Stimulated activated naive CD8-positive, alpha-beta T cell treated with anti-CD3 and anti-CD28 coated beads, Interleukin-15, Interleukin-2, amounts not matched to agents 100 U/mL and 50 U/mL, for 24 hours (primary cell): ENCODE results near the gene METTL4.
"Not testable (repeated sequence)": the region's sequence is repeated elsewhere in the genome, so short reads cannot be mapped to it uniquely, and the experiment has no call there.

Experiments used
- ATAC-seq: fragments of 150-1000 bp; cut with Tn5 transposase; one replicate; pipeline ENCODE4 v1.10.0; 2021
- DNase-seq: peaks from one replicate; pipeline ENCODE4 v3.0.0; 2021

METTL4 gene

DNA sequence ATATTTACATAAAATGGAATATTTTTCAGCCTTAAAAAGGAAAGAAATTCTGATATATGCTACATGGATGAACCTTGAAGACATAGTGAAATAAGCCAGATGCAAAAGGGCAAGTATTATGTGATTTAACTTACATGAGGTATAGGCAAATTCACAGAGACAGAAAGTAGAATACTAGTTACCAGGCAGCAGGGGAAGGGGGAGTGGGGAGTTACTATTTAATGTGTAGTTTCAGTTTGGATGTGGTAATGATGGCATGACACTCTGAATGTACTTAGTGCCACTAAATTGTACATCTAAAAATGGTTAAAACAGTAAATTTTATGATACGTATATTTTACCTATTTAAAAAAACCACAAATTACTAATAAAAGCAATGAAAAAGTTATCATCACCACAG, 12.1 kb downstream of the METTL4 start:
- ATAC-seq (no peak), DNase-seq (no peak)

DNA sequence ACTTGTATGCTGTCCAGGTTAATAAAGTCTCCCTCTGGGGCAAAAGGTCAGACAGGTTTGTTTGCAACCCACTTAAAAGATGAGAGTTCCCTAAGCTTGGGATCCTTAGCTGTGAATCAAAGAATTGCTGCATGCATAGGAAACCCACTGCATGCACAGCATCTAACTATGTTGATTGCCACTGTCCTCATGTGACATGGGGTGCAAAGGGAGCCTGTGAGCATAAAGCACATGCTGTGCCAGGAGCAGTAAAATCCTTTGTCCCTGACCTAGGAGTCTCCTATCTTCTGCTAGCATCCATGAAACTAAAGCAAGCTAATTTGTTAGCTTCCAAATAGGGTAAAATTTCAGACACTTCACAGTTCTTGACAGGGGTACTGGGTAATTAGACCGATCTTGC, 13.8 kb downstream of the METTL4 start:
- DNase-seq (no peak), ATAC-seq (no peak)

- ATAC-seq: no peak
- no peak for DNase-seq
Observed at GRCh38 chr18:2555895-2556294, 15.4 kb downstream of the METTL4 start.

DNA sequence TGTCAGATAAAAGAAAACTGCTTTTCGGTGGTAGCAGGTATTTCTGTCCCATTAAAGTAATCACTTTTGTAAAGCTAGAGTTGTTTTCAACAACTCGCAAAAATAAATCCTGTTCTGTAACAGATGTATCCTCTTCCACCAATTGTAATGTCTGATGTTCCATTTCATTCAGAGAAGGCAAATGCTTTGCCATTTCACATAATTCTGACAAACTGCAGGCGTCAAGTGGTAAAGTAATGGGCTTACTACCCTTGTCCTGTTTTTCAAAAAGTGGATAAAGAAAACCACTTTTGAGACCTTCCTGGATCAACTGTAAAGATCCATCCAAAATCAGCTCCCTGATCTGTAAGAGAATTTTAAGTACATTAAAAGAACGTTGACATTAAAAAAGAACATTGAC, 16.6 kb downstream of the METTL4 start:
- no peak for DNase-seq
- no peak for ATAC-seq

GRCh38 chr18:2551425-2551824, 19.9 kb downstream of the METTL4 start:
- ATAC-seq (no peak), DNase-seq (no peak)

DNA sequence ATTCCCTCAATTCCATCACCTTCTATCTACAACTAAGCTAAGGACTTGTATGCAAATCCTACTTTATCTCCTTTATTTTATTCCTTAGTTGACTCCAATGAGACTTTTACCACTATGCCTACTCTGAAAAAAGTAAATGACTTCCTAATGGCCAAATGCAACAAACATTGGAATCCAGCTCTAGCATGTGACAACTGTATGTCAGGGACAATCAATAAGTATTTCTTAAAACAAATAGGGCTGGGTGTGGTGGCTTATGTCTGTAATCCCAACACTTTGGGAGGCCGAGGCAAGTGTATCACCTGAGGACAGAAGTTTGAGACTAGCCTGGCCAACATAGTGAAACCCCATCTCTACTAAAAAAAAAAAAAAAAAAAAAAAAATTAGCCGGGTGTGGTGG, 21.8 kb downstream of the METTL4 start:
- ATAC-seq (no peak), DNase-seq (no peak)

DNA sequence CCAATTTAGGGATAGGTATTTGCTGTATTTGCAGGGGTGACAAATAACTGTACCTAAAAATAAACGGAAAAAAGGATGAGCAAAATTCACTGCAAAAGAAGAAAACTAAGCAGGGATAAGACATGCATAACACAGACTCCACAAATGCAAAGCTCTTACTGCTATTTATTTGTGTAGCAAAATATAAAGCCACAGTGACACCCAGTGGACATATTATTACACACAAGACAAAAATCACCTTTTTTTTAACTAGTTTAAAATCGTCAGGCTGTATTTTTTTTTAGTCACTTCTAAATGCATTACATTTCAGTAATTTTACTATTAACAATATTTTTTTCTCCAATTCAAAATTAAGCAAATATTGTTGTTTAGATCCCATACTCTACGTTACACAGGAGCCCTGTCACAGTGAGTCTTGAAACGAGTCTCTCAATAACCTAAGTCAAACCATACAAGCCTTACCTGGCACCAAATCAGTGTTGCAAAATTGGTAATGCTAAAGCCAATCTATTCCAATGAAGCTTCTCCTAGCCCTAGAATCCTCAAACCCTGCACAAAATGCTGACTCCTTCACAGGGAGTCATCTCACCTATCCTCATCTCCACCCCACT, 23.7 kb downstream of the METTL4 start:
- ATAC-seq (no peak), DNase-seq (no peak)

DNA sequence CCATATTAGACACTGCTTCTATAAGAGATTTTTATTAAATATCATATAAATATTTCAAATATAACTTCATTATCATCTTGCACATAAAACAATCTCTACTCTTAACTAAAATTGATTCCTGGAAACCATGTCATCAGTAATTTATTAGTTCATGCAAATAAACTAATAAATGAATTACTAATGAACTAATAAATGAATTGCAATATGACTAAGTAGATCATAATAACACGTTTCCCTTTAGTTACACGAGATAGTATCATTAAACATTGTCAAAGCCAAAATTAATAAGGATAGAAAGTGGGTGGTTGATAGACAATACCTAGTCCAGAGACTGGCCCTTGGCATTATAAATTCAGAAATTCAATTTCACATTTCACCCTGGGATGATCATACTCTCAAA, 26.1 kb downstream of the METTL4 start:
- no peak for ATAC-seq

GRCh38 chr18:2541925-2542563, 29.3 kb downstream of the METTL4 start:
- not testable (repeated sequence) for ATAC-seq, DNase-seq

More for the DNA sequence above, 26.1 kb downstream of the METTL4 start:
- DNase-seq: no peak

GRCh38 chr18:2540575-2540974, 30.7 kb downstream of the METTL4 start:
- no peak for ATAC-seq
- DNase-seq: no peak

- no peak for ATAC-seq
- no peak for DNase-seq
Observed at GRCh38 chr18:2538844-2539243, 32.5 kb downstream of the METTL4 start.

DNA sequence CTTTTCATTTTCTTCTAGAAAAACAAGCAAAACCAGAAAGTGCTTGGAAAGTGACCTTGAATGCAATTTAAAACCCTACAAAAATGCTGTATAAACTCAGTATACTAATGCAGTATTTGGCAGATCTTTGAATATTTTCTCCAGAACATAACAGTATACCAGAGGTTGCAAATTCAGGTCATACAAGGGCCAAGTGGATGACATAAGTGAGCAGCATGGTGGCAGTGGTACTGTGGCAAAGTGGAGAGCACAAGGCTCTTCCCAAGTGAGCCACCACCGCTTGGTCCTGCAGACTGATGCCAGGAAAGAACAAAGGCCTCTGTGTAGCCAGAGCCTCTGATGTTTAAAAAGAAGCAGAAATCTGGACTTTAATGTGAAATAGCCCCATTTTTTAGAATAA, 33.1 kb downstream of the METTL4 start:
- ATAC-seq (no peak), DNase-seq (no peak)

DNA sequence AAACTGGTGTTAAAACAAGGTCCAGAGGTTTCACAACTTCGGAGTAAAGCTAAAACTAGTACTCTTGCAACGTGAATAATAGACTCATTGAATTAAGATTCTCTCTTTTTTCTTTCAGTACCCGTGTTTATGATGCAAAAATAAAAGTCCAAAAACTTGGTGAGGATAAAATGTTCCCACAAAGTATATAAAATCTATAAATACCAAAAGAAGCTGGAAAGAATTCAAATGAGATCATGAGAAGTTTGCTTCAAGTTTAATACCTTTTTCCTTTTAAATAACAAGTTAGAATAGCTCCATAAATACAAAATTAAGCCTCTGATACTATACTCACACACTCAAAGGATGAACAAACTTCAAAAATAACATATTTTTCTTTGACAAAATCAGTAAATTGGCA, 34.0 kb downstream of the METTL4 start:
- DNase-seq: no peak
- ATAC-seq: no peak

DNA sequence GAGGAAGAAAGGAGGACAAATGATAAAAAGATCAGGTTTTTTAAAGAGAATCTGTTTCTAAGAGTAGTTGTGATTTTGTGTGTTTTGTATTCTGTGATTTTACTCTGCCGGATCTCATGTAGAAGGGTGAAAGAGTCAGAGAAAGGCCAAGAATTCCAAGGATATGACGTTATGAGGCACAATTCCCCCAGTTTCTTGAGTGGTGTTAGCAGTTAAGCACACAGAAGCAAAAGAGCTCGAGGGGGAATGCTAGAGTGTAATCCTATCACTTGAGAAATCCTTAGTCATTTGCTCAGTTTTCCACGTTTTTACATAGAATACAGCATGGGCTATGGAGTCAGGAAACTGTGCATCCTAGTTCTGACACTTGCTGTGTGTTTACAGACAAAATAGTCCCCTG, 34.8 kb downstream of the METTL4 start:
- DNase-seq (no peak), ATAC-seq (no peak)

GRCh38 chr18:2536063-2536462, 35.2 kb downstream of the METTL4 start:
- DNase-seq: no peak
- ATAC-seq: no peak

- no peak for DNase-seq
- ATAC-seq: no peak
Observed at GRCh38 chr18:2535419-2535910, 35.8 kb downstream of the METTL4 start.

DNA sequence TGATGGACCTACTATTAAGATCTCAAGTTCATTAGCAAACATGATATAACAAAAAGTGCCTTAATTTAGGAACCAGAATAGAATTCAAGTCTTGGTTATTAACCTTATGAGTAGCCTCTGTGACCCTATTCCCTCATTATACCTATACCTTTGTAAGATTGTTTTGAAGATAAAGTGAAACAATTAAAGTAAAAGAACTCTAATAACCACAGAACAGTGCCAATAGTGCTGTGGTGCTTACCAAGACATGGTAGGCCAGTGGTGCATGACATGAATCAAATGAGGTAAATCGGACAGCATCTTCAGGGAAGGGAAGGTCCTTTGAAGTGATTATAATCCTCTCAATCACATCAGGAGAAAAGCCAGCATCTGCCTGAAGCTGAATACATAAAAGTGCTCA, 36.4 kb downstream of the METTL4 start:
- ATAC-seq: no peak
- no peak for DNase-seq

- no peak for DNase-seq
- no peak for ATAC-seq
Observed at GRCh38 chr18:2532797-2533196, 38.5 kb downstream of the METTL4 start.

DNA sequence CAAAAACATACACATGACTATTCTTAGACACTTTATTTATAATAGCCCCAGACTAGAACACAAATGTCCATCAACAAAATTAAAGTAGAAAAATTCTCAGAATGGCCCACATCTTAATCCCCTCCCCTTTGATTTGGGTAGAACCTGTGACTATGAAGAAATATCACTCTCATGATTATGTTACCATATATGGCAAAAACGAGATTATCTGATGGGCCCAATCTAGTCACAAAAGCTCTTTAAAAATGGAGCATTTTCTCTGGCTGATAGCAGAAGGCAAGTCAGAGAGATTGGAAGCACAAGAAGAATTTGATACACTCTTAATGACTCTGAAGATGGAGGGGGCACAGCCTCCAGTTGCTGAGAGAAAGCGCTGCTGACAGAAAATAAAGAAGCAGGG, 39.6 kb downstream of the METTL4 start:
- ATAC-seq: no peak
- no peak for DNase-seq

DNA sequence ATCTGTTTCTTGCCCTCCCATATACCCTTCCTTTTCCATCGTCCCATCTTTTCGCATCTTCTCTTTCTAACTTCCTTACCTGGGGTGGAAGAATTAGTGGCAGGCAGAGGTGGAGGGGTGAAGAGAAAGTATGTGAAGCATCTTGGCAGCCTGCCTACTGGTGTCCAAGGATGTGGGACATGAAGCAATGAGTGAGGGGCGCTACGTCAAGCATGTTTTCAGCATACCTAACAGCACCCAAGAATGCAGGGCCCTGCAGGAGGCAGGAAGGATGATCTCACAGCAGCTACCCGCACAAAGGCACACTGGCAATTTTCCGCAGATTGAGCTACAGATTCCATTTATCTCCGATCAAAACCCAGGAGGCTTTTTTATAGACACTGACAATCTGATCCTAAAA, 42.2 kb downstream of the METTL4 start:
- no peak for ATAC-seq

GRCh38 chr18:2526329-2526728, 45.0 kb downstream of the METTL4 start:
- no peak for ATAC-seq
- DNase-seq: no peak

More for the DNA sequence above, 42.2 kb downstream of the METTL4 start:
- DNase-seq: no peak

DNA sequence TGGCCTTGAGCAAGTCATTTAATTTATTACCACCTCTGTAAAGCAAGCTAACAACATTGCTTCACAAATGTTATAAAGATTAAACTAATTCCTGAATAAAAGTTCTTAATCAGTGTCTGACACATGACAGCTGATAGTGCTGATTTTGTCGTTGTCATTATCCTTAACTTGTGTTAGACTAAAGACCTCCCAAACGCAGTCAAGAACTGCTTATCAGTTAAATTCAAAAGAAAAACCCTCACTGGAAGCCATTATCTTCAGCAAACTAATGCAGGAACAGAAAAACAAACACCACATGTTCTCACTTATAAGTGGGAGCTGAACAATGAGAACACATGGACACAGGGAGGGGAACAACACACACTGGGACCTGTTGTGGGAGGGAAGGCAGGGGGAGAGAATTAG, 46.5 kb downstream of the METTL4 start:
- not testable (repeated sequence) for ATAC-seq, DNase-seq

GRCh38 chr18:2522112-2522511, 49.2 kb downstream of the METTL4 start:
- ATAC-seq: no peak
- DNase-seq: no peak

- ATAC-seq (no peak), DNase-seq (no peak)
Observed at GRCh38 chr18:2518473-2518872, 52.8 kb downstream of the METTL4 start.
